Ishikawa (cell line): ENCODE measurements around the gene IDH3A.

Experiments used
- TEAD4 ChIP-seq: IDR thresholded peaks from 2 replicates; pipeline ENCODE4 v1.6.1; 2012
- USF1 ChIP-seq: IDR thresholded peaks from 2 replicates; pipeline ENCODE4 v1.6.1; 2012

GRCh38 chr15:78213425-78213750 is 64.2 kb downstream of the IDH3A start:
- TF ChIP-seq USF1 (no peak), TEAD4 (no peak)
